ENCODE data around the gene PROB1.
"Not testable (repeated sequence)": the region's sequence is repeated elsewhere in the genome, so short reads cannot be mapped to it uniquely, and the experiment has no call there.

PROB1 gene

GRCh38 chr5:139392324-139392677 is 2.6 kb downstream of the PROB1 start:
- no peak for DNase-seq

- DNase-seq, result no peak
Measured at GRCh38 chr5:139391570-139392323, 3.2 kb downstream of the PROB1 start.

GRCh38 chr5:139390639-139391569 is 4.0 kb downstream of the PROB1 start:
- no peak for DNase-seq

- DNase-seq, result peak; percentile 66
Measured at GRCh38 chr5:139389701-139390638, 4.9 kb downstream of the PROB1 start, which contains the start of gene MZB1. Gene MZB1 (minus strand): TSS chr5:139389913. CDS start chr5:139389856, 57 bp downstream.

GRCh38 chr5:139388198-139388821 is 6.6 kb downstream of the PROB1 start:
- DNase-seq, result no peak

GRCh38 chr5:139387611-139388197 is 7.2 kb downstream of the PROB1 start:
- no peak for DNase-seq

GRCh38 chr5:139386956-139387355 is 7.9 kb downstream of the PROB1 start:
- not testable (repeated sequence) for DNase-seq

GRCh38 chr5:139386050-139386438 is 8.9 kb downstream of the PROB1 start:
- no peak for DNase-seq

- no peak for DNase-seq
Measured at GRCh38 chr5:139385061-139386049, 9.5 kb downstream of the PROB1 start.

- no peak for DNase-seq
Measured at GRCh38 chr5:139384591-139385051, 10.3 kb downstream of the PROB1 start.

GRCh38 chr5:139383993-139384590 is 10.8 kb downstream of the PROB1 start:
- DNase-seq, result no peak

- DNase-seq, result no peak
Measured at GRCh38 chr5:139383275-139383992, 11.5 kb downstream of the PROB1 start, which contains the start of gene SLC23A1. Gene SLC23A1 (minus strand): TSS chr5:139383297. CDS start chr5:139383253, 44 bp downstream.

- no peak for DNase-seq
Measured at GRCh38 chr5:139382807-139383206, 12.1 kb downstream of the PROB1 start.

GRCh38 chr5:139381837-139382761 is 12.8 kb downstream of the PROB1 start:
- DNase-seq, result no peak

- DNase-seq, result no peak
Measured at GRCh38 chr5:139379626-139380449, 15.1 kb downstream of the PROB1 start.

- DNase-seq, result no peak
Measured at GRCh38 chr5:139378941-139379361, 16.0 kb downstream of the PROB1 start.

All from activated naive CD4-positive, alpha-beta T cell treated with Interleukin-2 at 50 U/mL for 16 hours (primary cell).